KG1 (cell line): ENCODE measurements around the gene ACSM3.
A peak's percentile ranks its signal among the peaks of the same experiment; 100 is the strongest.

Experiments
- DNase-seq: peaks from one replicate; lab custom pipeline; 2025; lab: John Stamatoyannopoulos, UW

ACSM3 gene

DNA sequence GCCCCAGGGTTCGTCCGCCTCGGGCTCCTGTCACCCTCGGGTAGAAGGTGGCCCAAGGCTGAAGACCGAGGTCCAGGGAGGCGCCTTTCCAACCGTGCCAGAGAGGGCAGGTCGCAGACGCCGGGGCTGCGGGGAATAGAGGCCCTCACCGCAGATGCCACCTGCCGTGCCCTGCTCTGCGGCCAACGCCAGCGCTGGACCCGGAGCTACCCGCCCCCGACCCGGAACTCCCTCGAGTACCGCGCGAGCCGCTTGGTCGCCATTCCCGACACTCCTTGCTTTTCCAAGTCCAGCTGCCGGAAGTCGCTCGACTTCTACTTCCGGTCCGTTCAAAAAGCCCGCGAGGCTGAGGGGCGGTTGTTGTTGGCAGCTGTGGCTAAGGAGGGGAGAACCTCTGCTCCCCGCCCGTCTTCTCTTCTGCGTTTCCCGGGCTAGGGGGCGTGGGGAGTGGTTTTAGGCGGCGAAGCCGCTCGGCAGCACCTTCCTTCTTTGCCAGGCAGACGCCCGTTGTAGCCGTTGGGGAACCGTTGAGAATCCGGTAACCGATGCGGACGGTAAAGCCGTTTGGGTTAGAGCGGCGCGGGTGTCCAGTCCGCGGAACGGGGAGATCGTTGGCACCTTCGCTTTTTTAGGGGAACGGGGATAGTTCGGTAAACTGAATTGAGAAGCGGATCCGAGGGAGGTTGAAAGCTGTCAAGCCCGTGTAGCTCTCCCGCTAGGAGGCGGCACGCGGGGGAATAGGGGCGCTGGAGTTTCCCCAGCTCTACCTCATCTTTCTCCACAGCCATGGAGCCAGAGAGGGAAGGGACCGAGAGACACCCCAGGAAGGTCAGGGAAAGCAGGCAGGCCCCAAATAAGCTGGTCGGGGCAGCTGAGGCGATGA lies 42.6 kb downstream of the ACSM3 start, which contains the start of the genes ERI2 and REXO5:
Gene ERI2 (minus strand): TSS at position 305 of the 883 bp plus-strand sequence. CDS start 42 bp downstream, at position 263.
Gene REXO5 (plus strand): TSS at position 360 of the 883 bp plus-strand sequence. CDS start 427 bp downstream, at position 787.
- DNase-seq, result peak; percentile 84

DNA sequence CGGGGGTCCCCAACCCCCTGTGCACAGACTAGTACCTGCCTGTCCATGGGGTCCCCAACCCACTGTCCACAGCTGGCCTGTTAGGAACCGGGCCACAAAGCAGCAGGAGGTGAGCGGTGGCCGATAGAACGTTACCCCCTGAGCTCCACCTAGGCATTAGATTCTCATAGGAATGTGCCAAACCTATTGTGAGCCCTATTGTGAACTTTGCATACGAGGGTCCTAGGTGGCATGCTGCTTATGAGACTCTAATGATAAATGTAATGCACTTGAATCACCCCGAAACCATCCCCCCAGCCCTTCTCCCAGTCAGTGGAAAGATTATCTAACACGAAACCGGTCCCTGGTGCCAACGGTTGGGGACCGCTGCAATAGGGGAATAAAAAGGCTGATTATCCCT lies 44.0 kb downstream of the ACSM3 start:
- no peak for DNase-seq

DNA sequence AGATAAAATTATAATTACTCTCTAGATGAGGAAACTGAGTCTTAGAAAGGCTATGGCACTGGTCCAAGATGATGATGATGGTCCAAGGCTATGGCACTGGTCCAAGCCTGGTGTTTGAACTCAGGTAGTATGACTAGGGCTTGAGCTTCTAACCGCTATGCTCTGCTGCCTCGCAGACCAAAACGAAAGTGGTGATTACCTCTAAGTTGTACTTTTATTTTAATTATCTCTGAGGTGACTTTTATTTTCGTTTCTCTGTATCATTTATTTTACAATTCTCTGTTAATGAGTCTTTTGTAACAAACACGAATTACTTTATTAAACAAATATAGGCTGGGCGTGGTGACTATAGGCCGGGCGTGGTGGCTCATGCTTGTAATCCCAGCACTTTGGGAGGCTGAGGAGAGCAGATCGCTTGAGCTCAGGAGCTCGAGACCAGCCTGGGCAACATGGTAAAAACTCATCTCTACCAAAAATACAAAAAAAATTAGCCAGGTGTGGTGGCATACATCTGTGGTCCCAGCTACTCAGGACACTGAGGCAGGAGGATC lies 48.1 kb downstream of the ACSM3 start:
- DNase-seq, result no peak

DNA sequence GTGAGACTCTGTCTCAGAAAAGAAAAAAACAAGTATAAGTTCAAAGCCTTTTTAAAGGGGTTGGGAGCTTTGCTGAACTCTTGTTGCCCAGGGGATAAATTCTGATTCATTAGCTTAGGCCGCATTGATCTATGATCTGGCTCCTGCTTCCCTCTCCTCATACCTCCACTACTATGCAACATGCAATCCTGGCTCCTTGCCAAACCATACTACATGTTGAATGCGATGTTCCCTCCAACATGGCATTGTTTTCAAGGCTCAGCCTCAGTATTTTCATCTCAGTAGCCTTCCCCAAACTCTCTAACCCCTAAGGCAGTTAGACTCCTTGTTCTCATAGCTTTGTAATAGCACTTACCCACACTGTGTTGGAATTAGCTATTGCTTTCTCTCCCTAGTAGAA lies 48.7 kb downstream of the ACSM3 start:
- no peak for DNase-seq

DNA sequence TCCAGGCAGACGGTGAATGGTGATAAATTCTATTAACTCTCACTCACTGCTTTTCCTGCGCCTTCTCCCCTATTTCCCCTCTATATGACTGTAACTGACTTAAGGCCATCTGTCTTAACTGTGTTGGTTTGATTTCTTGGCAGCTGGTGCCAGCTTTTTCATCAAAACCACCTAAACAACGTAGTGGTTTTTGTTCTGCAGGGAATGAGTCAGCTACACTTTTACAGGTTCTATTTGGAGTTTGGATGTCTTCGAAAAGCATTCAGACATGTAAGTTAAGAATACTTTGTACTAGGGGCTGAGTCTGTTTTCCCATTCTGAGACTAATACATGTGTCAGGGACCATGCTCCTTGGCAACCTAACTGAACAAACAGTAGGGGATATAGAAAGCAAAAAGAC lies 51.0 kb downstream of the ACSM3 start:
- DNase-seq, result peak; percentile 45

DNA sequence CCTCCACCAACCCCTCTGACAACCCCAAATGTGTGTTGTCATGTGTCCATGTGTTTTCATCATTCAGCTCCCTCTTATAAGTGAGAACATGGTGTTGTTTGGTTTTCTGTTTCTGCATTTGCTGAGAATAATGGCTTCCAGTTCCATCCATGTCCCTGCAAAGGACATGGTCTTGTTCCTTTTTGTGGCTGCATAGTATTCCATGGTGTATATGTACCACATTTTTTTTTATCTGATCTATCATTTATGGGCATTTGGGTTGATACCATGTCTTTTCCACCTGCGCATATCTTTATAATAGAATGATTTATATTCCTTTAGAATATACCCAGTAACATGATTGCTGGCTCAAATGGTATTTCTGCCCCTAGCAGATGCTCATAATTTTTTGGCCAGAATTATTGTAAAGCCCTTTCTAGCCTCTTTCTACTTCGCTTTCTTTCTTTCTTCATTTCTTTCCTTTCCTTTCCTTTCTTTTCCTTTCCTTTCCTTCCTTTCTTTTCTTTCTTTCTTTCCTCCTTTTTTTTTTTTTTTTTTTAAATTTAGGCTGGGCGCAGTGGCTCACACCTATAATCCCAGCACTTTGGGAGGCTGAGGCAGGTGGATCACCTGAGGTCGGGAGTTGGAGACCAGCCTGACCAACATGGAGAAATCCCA lies 55.2 kb downstream of the ACSM3 start:
- DNase-seq, result no peak

DNA sequence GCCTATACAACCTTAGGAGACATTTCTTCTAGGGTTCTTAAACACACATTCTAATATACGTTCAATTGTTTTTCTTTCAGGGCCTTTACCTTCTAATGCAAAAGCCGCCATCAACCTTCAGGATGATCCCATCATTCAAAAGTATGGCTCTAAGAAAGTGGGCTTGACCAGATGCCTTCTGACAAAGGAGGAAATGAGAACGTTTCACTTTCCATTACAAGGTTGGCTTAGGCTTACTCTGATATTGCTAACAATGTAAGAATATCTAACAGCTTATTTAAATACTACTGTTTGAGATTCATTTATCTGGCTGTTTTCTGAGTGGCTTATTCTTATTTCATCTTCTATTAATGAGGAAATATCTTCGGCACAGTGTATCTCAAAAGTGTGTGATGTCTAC lies 57.9 kb downstream of the ACSM3 start:
- DNase-seq, result no peak

DNA sequence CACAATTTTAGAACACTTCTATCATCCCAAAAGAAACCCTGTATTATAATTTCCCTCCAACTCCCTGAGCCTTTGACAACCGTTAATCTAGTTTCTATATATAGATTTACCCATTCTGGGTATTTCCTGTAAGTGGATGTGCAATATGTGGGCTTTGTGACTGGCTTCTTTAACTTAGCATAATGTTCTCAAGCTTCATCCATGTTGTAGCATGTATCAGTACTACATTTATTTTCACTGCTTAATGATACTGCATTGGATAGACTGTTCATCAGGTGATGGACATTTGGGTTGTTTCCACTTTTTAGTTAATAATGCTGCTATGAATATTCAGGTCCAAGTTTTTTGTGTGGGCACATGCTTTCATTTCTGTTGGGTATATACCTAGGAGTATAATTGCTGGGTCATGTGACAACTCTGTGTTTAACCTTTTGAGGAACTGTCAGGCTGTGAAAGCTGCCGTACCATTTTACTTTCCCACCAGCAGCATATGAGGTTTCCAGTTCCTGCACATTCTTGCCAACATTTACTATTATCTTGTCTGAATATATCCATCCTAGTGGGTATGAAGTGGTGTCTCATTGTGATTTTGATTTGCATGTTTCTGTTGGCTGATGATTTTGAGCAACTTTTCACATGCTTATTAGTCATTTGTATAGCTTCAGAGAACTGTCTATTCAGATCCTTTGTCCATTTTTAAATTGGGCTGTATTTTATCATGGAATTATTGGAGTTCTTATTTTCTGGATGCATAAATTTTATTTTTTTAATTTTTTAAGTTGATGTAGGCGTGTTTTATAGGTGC lies 58.9 kb downstream of the ACSM3 start:
- DNase-seq, result no peak

DNA sequence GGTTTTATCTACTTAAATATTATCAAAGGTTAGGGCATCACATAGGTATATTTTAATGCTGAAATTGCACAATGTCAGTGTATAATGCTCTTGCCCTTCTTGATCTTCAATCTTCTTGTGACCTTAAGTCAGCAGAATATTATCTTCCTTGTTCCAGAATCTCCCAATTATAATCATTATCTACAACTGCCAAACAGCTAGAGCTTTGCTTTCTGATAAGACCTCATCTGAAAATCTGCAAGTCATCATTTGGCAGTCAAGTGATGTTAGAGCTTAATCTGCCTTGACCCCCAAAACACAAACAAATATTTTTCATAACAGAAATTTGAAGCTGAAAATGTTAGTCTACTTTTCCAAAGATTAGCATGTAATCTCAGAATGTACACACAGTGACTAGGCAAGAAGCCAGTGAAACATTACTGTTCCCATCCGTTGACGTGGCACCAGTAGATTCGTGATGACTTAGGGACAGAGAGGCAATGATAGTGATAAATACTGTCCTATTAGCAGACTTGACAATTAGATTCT lies 62.3 kb downstream of the ACSM3 start:
- DNase-seq, result no peak

DNA sequence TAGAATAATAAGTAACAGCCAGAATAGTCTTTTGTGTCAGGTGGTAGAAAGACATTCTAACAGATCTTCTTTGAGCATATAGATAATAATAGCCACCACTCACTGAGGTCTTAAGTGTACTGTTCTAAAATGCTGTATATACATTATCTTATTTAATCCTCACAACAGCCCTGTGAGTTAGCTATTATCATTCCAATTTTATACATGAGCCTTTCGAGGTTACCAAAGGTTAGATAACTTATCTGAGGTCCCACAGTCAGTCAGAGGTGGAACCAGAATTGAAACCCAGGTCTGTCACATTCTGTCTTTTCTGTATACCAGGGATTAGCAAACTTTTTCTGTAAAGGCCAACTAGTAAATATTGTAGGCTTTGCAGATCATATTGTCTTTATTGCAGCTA lies 65.7 kb downstream of the ACSM3 start:
- DNase-seq, result no peak

DNA sequence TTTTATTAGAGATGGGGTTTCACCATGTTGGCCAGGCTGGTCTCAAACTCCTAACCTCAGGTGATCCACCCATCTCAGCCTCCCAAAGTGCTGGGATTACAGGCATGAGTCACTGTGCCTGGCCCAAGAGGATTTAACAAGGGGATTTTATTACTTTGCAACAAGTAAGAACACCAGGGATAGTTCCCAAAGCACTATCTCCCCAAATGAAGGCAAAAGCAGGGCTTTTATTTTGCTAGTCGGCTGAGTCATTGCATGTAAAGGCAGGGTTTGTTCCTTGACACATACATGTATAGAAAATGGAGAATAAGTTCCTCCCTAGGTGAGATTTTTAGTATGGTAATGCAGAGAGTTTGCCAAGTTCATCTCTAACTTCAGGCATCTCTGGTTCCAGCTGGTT lies 66.6 kb downstream of the ACSM3 start:
- DNase-seq, result no peak

DNA sequence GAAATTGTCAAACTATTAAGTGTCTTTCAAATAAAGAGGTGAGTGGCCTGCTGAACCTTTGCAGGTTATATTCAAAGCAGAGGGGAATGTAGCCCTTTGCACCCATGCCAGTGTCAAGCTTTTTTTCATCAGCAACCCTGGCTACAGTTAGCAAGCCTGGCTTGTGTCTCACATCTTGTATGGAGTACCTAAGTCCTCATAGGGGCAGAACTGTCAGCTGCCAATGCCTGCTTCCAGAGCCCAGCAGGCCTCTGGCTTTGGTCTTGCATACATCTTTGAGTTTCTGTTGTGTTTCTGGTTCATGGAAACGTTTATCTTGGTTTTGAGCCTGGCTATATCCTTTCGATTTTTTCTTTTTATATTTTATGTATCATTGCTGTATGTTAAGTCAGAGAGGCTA lies 69.3 kb downstream of the ACSM3 start:
- no peak for DNase-seq

DNA sequence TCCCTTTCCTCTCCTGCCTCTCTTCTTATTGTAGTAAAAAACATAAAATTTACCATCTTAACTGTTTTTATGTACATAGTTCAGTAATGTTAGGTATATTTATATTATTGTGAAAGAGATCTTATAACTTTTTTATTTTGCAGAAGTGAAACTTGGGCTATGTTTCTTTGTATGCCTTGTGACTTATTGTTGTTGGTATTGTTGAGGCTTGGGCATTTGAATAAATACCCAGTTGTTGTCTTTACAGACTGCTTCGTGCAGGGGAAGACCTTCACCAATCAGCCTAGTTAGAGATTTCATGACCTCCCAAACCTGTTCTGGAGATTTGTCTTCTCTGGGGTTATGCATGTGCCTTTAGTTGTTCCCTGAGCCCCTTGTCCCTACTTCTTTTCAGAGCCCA lies 74.4 kb downstream of the ACSM3 start:
- DNase-seq, result no peak

DNA sequence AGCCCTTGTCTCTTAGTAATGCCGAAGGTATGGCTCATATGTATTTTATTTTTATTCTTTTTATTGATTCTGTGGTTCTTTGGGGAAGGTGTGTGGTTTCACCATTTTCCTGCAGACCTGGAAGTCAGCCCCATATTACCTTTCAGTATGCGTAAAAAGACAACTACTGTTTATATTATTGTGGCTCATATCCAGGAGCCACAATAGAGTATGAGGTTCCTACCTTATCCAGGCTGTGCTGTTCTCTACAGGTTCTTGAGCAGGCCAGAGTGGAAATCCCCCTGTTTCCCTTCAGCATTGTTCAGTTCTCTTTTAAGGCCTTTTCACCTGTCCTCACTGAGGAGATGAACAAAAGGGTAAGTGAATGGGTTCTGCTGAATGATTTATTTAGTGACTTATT lies 75.7 kb downstream of the ACSM3 start:
- DNase-seq, result no peak

DNA sequence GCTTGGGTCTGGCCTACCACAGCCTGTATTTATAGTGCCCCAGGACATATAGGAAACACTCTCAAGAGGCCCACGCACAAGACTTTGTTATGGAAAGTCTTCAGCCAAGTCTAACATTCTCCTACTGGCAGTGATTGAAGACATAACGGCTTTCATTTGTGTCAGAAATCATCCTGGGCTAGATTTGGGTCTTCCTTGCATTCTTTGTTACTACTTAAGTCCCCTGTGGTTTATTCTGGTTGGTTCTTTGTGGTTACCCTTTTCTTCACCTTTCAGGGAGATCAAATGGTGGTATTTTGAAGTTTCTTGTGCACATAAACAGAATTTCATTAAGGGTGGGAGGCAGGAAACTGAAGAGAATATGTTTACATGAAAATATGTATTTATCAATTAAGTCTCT lies 80.2 kb downstream of the ACSM3 start:
- no peak for DNase-seq

DNA sequence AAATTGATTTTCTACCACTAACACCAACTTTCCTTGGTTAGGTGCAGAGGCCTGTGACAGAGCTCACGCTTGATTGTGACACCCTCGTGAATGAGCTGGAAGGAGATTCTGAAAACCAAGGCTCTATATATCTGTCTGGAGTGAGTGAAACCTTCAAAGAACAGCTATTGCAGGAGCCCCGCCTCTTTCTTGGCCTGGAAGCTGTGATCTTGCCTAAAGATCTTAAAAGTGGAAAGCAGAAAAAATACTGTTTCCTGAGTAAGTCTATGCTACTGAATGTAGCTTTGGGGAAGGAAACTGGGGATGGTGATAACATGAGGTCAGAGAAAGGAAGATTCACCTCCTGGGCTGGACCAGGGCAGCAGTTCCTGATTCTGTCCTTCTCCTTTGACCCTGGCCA lies 80.8 kb downstream of the ACSM3 start:
- DNase-seq, result peak; percentile 34

DNA sequence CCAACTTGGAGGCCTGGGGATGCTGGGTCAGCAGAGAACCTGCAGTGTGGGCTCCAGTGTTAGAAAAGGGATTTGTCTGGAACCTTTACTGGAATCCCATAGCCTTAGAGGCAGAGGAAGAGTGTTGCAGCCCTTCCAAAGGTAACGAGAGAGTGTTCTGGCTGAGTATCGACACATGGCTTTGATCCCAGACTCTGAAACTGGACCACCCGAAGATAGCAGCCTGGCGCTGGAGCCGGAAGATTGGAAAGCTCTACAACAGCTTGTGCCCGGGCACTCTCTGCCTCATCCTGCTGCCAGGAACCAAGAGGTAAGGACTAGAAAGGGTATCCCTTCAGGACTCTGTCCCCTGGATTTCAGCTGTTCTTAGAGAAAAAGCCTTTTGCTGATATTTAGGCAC lies 82.2 kb downstream of the ACSM3 start:
- DNase-seq, result no peak

DNA sequence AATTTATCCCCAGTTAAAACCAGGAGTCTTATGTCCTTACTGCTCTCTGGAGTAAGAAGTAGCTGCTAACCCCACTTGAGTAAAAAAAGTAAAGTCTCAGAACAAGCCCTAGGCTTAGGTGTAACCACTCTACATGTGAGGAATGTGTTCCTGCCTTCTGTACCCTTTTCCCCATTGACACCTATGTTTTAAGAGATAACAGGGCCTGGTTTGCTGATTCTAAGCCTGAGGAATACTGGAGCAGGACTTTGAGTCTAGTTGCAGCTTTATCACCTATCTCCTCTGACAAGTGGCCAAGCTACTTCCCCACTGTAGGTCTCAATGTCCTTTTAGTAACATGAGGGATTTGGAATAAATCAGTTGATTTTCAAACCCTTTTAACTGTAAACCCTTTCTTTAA lies 82.7 kb downstream of the ACSM3 start:
- no peak for DNase-seq
